Ascending aorta (tissue), 2 donors: ENCODE results near the gene KCNH1. TPM values are rescaled to one million over a fixed set of nuclear protein-coding genes. Genes with fewer than 3 reads are reported as not detected.

Source experiments
- DNase-seq, 2 donors: peaks; one replicate each; pipeline ENCODE4 v3.0.0-alpha.2; 2019; ENCODE audit warnings: low spot score in 2 of 2
- H3K27ac ChIP-seq, 2 donors: fragments of 200-600 bp; sonication (generic); one replicate each; pipeline ENCODE4 v1.5.1; 2016 to 2017; ENCODE audit warnings: mild to moderate bottlenecking in 1 of 2
- H3K27me3 ChIP-seq: fragments of 200-600 bp; sonication (generic); one replicate; pipeline ENCODE4 v1.5.1; 2017
- H3K36me3 ChIP-seq, 2 donors: fragments of 200-600 bp; sonication (generic); one replicate each; pipeline ENCODE4 v1.5.1; 2016
- H3K4me1 ChIP-seq, 2 donors: fragments of 200-600 bp; sonication (generic); one replicate each; pipeline ENCODE4 v1.5.1; 2016 to 2017; ENCODE audit warnings: mild to moderate bottlenecking in 1 of 2
- H3K4me3 ChIP-seq, 2 donors: fragments of 200-600 bp; sonication (generic); one replicate each; pipeline ENCODE4 v1.5.1; 2016 to 2017; ENCODE audit warnings: mild to moderate bottlenecking in 1 of 2
- H3K9me3 ChIP-seq, 2 donors: fragments of 200-600 bp; sonication (generic); one replicate each; pipeline ENCODE4 v1.5.1; 2016
- intact Hi-C: fragments of 100-400 bp; cut with DNase I; formaldehyde crosslinking; loops from one replicate; pipeline ENCODE4 v1.15.1; 2023
- total RNA-seq: library from RNA; depleted of rRNA; stranded (reverse); fragments of >200 nt; gene quantifications from one replicate; pipeline ENCODE4 v1.1.0, GENCODE V29; 2016
- TF ChIP-seq, protein P1 (sequence below), 3 experiments: fragments of 200-600 bp in 2 of 3; fragments of 450-650 bp in 1 of 3; sonication (generic) in 2 of 3; IDR thresholded peaks; one replicate each; pipeline ENCODE4 v1.5.1; 2016 to 2019; ENCODE audit warnings: antibody characterized with exemption in 3 of 3, mild to moderate bottlenecking in 1 of 3, moderate library complexity in 1 of 3

The KCNH1 gene
- total RNA-seq, 1 donor from 2014 or later, result not detected

DNA sequence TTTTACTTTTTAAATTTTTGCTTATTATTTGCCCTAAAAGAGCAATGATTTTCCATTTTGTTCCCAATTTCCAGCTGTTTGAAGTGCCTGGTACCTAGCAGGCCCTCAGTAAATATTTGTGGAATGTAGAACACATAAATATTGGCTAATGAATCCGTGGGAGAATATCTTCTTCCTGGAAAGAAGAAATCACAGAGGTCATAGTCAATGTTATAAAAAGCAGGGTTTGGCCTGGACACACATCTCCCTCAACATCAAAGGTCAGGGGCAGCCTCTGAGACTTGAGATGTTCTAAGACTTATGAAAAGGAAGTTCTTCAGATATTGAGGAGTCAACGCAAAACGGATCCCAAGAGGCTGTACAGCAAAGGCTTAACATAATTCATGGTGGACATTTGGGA, 447.1 kb downstream of the KCNH1 start:
- no peak for DNase-seq
- Histone ChIP-seq H3K27me3 (no peaks in the 10 kb centered on the region), H3K9me3 (no peaks in the 10 kb centered on the region), H3K4me1 (no peaks in the 10 kb centered on the region), H3K4me3 (no peak overlapping the region), H3K27ac (no peak overlapping the region), H3K36me3 (no peaks in the 10 kb centered on the region)
- intact Hi-C loops, result no loop called here
- TF ChIP-seq, protein P1, sequence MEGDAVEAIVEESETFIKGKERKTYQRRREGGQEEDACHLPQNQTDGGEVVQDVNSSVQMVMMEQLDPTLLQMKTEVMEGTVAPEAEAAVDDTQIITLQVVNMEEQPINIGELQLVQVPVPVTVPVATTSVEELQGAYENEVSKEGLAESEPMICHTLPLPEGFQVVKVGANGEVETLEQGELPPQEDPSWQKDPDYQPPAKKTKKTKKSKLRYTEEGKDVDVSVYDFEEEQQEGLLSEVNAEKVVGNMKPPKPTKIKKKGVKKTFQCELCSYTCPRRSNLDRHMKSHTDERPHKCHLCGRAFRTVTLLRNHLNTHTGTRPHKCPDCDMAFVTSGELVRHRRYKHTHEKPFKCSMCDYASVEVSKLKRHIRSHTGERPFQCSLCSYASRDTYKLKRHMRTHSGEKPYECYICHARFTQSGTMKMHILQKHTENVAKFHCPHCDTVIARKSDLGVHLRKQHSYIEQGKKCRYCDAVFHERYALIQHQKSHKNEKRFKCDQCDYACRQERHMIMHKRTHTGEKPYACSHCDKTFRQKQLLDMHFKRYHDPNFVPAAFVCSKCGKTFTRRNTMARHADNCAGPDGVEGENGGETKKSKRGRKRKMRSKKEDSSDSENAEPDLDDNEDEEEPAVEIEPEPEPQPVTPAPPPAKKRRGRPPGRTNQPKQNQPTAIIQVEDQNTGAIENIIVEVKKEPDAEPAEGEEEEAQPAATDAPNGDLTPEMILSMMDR (IDR thresholded peaks at IDR 0.05), result no peak

DNA sequence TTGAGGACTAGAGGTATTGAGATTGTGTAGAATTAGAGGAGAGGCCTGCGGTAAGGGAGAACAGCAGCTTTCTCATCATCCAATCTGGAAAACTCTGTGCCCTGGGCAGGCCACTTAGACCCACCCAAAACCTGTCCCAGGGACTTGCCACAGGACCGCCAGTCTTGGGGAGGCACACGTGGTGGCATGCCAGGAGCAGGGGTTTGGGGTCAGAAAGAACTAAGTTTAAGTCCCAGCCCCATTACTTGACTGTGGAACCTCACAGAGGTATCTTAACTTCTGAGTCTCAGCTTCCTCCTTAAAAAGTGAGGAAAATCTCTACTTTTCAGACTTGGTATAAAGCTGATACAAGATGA, 448.7 kb downstream of the KCNH1 start:
- Histone ChIP-seq H3K4me3 (no peak overlapping the region), H3K27me3 (no peaks in the 10 kb centered on the region), H3K9me3 (no peaks in the 10 kb centered on the region), H3K4me1 (no peaks in the 10 kb centered on the region), H3K36me3 (no peaks in the 10 kb centered on the region), H3K27ac (no peak overlapping the region)
- intact Hi-C loops, result no loop called here
- TF ChIP-seq, protein P1 (IDR thresholded peaks at IDR 0.05), result no peak
- no peak for DNase-seq

DNA sequence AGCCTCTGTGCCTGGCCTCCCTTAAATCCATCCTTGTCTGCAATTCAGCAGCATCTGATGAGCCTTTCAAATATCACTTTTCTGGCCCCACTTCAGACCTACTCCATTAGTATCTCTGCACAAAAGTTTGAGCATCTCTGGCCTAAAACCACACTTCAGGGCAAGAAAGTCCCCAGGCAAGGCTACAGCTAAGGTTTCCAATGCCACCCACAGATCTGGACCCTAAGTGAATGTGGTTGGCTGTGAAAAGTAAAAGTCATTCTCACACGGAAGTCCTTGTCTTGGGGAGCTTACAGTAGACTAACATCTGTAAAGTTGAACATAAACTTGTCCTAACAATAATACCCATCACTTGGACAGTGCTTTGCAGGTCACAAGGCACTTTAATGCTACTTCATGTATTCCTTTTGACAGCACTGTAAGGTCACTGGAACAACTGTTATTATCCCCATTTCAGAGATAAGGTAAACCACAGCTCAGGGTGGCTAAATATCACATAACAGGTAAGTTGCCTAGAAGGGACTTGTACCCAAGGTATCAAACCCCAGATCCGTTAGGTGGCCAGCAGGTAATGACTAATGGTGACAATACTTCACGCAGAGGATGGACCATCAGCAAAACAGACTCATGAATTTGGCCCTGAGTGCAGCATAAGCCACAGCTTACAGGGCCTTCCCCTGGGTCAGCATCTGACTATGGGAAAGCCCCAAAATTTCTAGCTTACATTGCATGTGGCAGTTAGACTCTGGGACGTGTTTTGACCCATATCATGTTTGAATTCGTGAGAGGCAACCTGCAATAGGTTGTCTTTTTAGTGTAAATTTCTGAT, 449.3 kb downstream of the KCNH1 start:
- no peaks in the 10 kb centered on the region for H3K4me1 ChIP-seq
- H3K27me3 ChIP-seq, result no peaks in the 10 kb centered on the region
- H3K27ac ChIP-seq, result no peak overlapping the region
- intact Hi-C loops, result no loop called here
- H3K9me3 ChIP-seq, result no peaks in the 10 kb centered on the region
- DNase-seq, result peak in 1 of 2 donors; percentile 9
- TF ChIP-seq, protein P1 (IDR thresholded peaks at IDR 0.05), result no peak
- no peak overlapping the region for H3K4me3 ChIP-seq
- no peaks in the 10 kb centered on the region for H3K36me3 ChIP-seq

DNA sequence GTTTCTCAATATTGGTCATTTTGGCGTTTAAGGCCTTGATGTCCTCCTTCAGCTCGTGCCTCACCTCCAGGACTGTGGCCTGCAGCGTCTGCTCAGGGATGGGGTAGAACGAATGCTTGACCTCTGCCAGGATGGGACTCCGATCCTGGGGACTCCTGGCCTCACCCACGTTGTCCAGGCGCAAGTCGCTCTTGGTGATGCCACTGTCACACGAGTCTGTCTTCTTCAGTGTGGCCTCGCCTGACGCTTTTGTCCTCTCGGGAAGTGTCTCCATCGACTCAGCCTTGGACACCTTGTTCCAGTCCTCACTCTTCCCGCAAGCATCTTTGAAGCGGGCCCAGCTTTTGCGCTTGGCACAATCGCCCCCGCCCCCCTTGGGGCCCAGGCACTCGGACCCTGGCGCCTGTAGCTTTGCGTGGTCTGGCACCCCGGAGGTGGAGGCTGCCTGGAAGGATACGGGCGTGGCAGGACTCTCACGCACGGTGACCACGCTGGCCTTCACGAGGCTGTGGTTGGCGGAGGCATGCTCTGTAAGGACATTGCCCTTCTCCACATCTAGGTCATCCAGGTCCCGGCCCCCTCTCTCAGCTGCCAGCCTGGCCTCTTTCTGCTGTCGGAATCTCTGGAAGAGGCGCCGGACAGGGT, 450.4 kb downstream of the KCNH1 start:
- intact Hi-C loops, result no loop called here
- Histone ChIP-seq H3K4me3 (no peak overlapping the region), H3K36me3 (no peaks in the 10 kb centered on the region), H3K9me3 (no peaks in the 10 kb centered on the region), H3K4me1 (no peaks in the 10 kb centered on the region), H3K27me3 (no peaks in the 10 kb centered on the region), H3K27ac (no peak overlapping the region)
- TF ChIP-seq, protein P1 (IDR thresholded peaks at IDR 0.05), result no peak
- no peak for DNase-seq

DNA sequence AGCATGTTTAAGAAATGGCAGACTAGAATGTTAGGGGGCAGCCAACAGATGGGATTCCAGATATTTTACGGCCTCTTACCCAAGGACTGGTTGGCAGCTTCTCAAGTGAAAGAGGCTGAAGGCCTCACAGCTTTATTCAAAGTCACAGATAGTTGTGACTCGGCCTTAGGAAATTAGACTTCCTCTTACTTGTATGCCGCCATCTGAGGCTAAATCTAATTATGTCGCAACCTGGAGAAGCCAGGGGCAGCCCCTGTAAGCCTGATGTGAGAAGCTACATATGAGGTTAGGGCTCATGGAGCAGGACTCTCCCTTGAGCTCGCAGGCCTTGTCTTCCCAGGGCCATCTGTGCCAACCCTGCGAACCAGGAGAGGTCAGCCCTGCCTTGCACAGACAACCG, 452.8 kb downstream of the KCNH1 start:
- Histone ChIP-seq H3K4me3 (no peak overlapping the region), H3K27ac (no peak overlapping the region), H3K36me3 (no peaks in the 10 kb centered on the region), H3K4me1 (no peaks in the 10 kb centered on the region), H3K27me3 (no peaks in the 10 kb centered on the region), H3K9me3 (no peaks in the 10 kb centered on the region)
- no peak for DNase-seq
- intact Hi-C loops, result no loop called here
- TF ChIP-seq, protein P1 (IDR thresholded peaks at IDR 0.05), result no peak
